NOMO-1 (cell line): ENCODE data around the gene SPHK1.

ENCODE experiments used
- DNase-seq, 2 experiments: peaks; one replicate each; lab custom pipeline; 2025; ENCODE audit not compliant: unreplicated experiment in 2 of 2; lab: John Stamatoyannopoulos, UW

SPHK1 gene

DNA sequence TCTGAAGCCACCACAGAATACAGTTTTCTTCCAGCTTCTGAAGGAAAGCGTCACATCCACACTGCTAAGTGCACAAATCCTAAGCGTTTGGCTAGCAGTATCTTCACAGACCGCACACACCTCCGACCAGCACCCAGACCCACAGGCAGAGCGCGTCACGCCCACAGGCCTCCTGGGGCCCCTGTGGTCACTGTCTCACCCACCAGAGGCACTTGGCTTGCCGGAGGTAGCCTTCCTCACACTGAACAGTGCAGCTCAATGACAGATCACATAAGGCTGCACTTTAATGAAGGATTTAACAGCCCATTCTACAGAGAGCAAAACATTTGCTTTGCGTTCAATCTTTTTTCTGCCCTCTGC lies 21.2 kb downstream of the SPHK1 start:
- DNase-seq, result no peak

DNA sequence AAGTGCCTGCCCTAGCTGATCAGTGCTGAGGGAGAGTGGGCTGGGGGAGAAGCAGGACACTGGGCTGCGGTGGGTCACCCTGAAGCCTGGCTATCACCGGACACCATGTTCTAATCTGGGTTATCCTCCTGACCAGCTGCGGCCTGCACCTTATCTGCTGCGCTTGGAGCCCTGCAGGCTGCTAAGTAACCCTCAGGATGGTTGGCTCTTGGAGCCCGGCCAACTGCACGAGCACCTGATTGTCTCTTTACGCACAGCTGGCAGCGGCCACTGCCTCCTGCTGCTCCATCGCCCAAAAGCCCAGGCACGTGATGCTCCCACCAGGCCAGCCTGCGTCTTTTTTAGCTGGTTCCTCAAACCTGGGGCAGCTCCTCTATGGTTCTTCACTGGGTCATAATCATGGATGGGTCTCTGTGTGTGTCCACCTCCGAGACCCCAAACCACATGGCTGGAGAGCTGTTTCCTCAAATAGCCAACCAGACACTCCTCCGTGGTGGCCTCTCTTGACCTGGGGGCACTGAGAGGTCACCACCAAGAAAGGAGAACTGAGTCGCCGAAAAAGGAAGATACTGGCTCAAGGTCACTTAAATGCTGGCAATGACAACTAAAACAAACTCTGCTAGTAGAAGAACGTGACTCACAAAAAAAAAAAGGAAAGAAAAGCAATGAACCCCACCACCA lies 21.7 kb downstream of the SPHK1 start:
- peak; percentile 54 to 86 for DNase-seq

DNA sequence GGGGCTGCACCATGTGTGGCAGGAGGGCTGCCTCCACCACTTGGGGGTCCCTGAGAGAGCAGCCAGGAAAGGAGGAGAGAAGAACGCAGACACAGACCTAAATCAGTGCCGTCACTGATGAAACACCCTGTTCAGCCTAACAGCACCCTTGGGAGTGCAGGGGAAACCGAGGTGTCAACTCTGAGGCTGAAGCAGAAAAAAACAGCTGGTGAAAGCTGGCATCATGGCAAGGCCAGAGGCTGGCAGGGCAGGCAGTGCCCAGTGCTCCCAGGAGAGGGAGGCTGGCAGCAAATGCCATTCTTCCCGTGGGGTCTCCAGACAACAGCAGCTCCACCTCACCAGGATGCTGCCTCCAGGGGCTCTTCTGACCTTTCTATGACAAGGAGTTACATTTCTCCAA lies 23.1 kb downstream of the SPHK1 start:
- DNase-seq, result no peak

DNA sequence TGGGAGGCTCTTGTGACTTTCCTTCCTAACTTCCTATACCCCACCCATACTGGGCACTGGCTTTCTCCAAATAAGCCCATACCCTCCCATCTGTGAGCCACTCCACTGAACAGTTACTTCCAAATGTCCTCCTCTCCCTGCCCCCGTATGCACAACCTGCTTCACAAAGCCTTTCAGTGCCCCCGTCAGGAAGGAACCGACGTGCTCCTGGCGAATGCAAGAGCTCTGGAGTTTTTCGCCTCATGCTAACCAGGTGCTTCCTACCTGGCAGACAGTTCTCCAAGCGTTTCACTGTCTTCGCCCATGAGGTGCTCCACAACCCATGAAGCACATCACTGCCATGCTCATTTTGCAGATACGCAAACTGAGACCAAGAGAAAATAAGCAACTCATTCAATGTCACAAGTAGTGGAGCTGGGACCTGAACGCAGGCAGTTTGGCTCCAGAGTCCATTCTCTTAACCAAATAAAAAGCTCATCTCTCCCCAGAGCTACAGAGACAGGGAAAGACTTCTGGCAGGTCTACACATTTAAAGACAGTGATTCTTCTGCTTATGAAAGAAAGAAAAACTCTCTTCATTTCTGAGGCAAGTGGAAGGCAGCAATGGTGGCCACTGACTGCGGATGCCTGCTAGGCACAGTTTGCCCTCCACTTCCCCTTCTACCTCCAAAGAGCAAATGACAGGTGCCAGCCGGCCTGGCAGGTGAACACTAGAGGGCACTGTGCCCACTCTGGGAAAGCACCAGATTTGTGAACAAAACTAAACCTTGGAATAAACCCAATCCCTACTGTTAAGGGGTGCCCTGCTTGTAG lies 23.8 kb downstream of the SPHK1 start:
- DNase-seq, result peak; percentile 55 to 60

DNA sequence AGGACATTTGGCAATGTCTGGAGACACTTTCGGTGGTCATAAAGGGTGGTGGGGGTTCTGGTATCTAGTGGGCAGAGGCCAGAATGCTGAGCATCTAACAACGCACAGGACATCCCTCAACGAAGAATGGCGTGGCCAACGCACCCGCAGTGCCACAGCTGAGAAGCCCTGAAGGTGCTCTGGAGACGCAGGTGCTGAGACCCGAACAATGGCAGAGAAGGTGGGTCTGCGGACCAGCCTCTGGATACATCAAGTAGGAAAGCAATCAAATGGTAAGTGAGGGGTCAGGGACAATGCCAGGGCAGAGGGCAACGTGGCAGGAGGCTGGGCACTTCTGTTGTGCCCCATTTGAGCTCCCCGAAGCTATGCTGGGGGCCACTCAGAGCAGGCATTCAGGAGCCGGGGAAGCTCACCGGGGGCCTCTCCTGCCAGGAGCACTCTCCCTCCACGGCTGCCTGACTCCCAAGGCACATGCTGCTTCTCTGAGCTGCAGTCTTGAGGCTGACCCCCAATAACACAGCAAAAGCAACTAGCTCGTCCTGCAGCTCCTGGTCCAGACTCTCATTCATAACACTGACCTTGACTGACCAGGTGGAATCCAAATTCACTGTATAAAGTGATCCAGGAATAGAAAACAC lies 26.0 kb downstream of the SPHK1 start:
- DNase-seq, result no peak

DNA sequence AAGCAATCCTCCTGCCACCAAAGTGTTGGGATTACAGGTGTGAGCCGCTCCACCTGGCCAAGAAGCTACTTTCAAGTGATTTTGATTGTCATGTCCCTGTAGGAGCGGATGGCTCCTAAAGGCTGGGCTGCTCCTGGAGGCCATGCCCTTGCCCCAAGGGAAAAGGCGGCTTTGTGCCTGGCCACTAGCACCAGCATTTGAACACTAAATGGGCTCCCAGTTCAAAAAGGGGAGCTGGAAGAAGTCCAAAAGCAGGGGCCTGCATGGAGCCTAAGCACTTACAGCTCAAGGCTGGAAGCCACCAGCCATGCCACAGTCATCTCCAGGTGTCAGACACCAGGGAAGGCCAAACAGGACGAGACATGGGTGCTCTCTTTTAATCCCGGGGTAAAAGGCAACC lies 26.8 kb downstream of the SPHK1 start:
- no peak for DNase-seq

DNA sequence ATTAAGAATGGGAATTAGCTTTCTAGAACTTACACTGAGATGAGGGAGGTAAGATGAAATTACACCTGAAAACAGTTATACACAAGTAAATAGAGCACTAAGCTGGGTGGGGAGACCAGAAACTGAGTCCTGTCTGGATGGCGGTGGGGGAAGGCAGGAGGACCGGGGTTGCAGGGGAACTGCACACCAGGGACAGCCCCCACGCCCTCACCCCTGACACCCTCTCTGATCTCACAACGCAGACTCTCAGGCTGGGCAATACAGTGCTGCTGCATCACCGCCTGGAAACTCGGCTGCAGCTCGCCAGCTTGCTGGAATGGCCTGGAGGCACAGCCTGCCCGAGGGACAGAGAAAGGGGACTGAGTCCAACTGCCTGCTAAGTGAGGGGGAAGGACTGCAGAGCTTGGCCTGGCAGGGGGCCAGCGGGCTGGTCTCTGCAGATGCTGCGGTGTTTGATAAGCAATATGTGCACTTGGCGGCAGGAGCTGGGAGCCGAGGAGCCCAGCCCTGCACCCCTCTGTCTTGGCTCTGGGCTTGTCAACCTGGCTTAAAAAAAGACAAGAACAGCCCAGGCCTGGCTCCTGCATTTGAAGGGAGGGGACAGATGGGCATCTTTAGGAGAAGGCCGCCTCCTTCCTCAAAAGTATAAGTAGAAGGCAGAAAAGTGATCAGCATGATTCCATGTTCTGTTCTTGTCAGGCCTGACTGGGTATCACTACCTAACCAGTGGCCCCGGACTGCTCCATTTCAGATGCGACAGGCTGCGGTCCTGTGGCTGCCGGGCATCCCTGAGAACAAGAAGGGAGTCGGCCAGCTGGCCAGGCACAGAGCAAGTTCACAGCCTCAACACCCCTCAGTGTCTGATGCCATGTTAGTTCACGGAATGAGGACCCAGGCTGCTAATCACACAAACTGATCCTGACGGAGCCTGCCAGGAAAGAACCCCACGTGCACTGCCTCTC lies 30.2 kb downstream of the SPHK1 start:
- no peak for DNase-seq

DNA sequence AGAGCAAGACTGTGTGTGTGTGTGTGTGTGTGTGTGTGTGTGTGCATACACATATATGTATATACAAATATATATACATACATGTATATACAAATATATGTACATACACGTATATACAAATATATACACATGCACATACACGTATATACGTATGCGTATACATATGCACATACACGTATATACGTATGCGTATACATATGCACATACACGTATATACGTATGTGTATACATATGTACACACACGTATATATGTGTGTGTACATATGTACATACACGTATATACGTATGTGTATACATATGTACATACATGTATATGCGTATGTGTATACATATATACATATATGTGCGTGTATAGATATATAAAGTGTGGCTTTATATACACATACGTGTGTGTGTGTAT lies 31.4 kb downstream of the SPHK1 start:
- no peak for DNase-seq

DNA sequence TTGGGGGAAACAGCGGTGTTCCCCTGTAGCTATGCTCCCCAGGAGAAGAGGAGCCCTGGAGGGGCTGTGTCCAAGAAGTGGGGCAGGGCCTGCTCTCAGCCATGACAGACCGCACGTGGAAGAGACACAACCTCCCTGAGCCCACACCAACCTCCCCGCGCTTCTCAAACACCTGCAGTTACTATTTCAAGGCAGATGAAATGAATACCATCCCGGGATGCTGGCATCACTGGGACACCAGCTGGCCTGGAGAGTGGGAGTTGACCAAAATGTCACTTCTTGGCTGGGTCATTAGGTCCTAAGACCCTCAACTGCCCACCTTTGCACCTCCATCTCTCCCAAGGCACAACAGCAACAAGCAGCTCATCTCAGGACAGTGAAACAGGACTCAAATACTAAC lies 32.0 kb downstream of the SPHK1 start:
- no peak for DNase-seq

DNA sequence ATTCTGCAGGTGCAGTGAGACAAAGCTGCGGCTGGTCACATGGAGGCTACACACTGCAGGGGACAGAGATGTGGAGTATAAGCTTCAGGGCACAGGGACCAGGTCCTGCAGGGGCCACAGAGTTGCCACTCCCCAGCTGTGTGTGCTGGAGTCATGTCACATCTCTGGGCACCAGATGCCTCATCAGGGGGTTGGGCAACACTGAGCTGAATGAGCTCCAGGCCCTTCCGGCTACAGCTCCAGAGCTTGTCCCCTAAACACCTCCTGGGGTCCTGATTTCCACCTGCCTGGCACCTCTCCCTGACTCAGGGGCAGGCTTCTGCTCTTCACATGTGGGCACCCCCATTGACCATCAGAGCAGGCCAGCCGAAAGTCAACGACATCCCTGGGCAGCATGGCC lies 32.5 kb downstream of the SPHK1 start:
- no peak for DNase-seq

DNA sequence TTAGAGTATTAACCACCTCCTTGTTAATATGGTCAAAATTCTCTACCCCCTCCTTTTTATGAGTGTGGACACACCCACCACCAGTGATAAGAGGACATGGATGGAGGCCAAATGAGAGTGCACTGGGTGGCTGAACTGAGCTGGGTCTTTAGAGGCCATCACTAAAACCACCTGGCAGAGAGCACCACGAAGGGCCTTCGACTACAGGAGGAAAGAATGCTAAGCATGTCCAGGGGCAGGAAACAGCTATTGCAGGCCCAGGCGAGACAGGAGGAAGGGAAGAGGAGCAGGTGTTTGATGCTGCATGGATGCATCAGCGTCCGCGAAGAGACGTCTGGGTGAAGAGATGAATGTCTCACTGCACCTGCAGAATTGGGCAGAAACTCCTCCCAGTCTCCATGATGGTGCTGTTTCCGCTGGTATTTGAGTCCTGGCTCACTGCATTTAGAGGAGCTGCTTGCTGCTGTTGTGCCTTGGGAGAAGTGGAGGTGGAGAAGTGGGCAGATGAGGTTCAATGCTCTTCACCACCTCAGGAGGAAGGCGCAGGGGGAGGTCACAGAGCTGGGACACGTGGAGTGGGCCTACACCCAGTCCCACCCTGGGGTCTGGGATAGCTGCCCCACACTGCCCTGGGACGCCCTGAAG lies 33.2 kb downstream of the SPHK1 start:
- DNase-seq, result no peak

DNA sequence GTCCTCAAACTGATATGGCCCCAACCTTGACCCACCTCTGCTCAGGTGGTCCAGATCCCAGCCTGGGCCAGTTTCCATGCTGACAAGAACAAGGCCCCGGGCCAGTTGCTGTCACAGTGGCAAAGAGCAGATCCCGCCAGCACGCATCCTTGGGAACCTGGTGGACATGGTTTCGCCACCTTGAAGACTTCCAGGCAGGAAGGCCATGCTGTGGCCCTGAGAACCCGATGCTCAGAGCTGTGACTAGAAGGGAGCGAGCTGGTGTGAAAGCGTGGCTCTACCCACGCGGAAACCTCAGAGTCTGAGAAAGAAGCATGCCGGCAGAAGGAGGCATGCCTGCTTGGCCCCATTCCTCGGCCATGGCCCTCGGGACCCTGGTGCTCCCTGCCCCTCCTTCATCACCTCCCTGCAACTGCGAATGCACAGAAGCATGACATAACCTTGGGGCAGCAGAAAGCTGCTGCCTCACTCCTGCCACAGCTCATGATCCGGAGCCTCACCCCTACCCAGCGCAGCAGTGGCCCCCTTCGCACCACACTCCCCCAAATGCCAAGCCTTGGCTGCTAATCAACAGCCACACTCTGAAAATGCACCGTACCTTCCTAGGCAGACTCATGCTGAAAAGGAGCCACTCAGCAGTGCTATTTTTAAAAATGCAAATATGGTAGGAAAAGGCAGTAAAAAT lies 35.3 kb downstream of the SPHK1 start:
- no peak for DNase-seq

DNA sequence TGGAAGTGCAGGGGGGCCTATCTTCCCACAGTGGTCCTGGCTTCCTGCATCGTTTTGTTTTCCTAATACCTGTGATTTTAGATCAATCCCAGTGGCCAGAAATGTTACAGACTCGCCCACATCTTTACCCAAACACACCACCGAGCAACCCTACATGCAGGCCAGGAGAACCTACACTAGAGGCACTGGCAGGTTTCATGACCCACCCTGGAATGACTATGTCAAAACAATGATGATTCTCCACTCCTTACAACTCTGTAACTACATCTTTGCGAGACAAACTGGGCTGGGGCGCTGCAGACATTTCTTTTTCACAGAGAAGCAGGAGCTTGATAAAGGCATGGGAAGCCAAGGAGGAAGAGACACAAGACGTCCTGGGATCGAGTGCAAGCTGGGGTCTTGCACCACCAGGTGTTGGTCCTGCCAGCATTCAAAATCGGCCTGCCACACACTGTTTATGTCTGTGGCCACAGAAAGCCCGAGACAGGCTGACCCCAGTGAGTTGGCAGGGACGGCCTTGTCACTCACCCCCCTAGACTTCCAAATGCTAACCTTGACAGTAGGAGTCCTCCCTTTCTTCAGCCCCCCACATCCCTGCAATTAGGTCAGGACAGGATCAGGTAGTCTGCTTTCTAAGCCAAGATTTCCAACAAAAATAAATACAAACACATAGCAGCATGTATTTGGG lies 36.1 kb downstream of the SPHK1 start:
- DNase-seq, result no peak

DNA sequence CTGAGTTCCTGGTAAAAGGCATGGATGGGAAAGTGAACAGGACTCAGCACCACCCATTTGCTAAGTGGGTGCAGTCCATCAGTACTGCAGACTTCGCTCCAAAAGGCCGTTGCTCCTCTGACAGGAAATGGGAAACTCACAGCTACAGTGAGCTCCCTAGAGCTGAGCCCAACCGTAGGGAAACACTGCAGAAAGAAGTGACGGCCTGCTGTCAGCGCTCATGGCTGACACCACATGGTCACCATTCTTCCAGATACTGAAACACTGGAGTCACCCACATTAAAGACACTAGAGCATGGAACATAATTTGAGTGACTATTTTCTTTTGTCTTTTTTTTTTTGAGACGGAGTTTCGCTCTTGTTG lies 36.6 kb downstream of the SPHK1 start:
- DNase-seq, result no peak

DNA sequence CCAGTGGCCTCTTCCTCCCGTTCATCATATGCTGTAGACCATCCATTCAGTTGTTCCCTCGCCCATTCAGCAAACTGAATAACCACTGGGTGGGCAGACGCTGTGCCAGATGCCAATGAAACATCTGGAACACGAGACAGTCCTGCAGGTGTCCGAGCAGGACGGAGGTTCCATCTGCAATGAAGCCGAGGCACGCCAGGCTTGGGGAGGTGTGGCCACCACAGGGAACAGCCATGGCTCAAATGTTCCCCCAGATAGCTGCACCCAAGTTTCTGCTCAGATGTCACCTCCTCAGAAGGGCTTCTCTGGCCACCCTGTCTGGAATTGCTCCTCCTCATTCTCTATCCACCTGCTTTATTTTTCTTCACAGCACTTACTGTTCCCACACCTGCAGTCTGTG lies 38.0 kb downstream of the SPHK1 start:
- DNase-seq, result no peak

DNA sequence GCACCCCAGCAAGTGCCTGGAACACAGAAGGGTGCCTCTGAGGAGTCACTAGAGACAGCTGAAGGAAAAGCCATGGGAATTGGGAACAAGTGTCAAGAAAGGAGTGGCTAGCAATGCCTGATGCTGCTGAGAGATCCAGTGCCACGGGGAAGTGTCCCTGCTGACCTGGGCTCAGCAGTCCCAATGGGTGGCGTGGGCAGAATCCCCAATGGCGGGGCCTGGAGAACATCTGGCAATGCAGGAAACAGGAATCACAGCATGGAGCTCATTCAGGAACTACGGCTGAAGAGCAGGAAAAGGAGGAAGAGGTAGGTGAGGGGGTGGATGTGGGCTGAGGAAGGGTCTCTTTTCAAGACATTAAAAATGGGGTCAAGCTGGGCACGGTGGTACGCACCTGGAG lies 38.5 kb downstream of the SPHK1 start:
- no peak for DNase-seq

DNA sequence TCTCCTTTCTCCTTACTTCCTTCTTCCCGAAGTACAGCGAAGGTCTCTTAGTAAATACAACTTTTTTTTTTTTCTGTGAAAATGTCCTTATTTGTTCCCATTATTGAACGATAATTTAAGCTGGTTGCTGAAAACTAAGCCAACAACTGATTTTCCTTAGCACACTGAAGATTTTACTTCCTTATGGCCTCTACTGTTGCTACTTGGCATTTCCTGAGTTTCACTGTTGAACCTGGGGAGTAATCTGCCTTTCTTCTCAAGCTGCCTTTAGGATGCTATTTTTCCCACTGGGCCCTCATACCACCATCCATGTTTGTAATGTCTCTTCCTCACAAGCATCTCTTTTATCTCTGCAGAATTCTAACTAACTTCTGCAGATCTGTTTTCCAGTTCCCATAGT lies 42.4 kb downstream of the SPHK1 start:
- no peak for DNase-seq

DNA sequence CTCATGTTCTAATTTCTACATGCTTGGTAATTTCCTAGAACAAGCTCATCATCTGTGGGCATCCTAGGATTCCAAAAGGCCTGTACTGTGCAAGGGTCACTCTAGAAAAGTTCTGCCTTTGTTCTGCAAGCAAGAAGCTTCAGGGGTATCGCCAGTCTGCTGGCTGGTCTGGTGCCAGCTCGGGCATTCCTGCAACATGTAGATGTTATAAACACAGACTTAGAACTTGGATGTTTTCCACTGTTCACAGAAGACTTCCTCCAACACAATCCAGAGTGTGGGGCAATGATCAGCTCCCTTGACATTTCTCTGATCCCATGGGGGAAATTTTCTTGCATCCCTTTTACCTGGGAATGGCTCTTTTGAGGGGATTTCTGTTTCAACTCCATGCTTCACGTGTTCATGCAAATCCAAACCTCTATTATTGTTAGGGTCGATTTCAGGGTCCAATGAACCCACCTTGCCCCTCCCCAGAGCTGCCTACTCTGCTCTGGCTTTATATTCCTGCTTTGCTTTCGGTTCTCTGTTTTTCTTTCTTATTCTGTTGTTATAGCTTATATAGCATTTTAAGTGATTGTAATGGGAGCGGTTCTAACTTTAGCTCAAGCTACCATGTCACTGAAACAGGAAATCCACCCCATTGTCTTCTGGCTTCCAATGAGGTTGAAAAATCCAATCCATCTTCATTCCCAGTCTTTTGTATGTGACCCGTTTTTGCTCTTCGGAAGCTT lies 43.3 kb downstream of the SPHK1 start:
- peak in 1 of 2 experiments; percentile 7 for DNase-seq

DNA sequence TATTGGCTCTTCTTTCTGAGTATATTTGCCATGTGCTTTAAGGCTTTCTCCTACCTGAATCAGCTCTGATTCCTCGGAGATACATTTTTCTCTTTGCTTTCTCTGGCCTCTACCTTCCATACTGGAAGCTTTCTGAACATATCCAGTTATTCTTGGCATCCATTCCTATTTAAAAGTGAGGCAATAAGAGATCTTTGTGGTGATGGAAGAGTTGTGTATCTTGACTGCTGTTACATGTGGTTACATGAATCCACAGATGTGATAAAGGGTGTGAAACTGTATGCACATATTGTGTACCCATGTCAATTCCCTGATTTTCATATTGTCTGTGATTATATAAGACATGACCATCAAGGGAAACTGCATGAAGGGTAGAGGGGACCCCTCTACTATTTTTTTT lies 44.1 kb downstream of the SPHK1 start:
- DNase-seq, result no peak
